ENCODE measurements around the gene AK4.
"Not testable (repeated sequence)": the region's sequence is repeated elsewhere in the genome, so short reads cannot be mapped to it uniquely, and the experiment has no call there.

DNA sequence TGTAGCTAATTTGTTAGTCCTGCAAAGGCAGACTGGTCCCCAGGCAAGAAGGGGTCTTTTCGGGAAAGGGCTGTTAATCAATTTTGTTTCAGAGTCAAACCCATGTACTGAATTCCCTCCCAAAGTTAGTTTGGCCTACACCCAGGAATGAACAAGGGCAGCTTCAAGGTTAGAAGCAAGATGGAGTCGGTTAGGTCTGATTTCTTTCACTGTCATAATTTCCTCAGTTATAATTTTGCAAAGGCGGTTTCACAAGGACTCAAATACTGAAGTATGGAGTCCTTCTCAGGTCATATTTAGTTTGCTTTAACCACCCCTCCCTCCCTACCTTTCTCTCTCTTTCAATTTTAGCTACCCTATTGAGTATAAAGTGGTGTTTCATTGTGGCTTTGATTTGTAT lies 16.1 kb downstream of the AK4 start:
- TF ChIP-seq, protein P1, sequence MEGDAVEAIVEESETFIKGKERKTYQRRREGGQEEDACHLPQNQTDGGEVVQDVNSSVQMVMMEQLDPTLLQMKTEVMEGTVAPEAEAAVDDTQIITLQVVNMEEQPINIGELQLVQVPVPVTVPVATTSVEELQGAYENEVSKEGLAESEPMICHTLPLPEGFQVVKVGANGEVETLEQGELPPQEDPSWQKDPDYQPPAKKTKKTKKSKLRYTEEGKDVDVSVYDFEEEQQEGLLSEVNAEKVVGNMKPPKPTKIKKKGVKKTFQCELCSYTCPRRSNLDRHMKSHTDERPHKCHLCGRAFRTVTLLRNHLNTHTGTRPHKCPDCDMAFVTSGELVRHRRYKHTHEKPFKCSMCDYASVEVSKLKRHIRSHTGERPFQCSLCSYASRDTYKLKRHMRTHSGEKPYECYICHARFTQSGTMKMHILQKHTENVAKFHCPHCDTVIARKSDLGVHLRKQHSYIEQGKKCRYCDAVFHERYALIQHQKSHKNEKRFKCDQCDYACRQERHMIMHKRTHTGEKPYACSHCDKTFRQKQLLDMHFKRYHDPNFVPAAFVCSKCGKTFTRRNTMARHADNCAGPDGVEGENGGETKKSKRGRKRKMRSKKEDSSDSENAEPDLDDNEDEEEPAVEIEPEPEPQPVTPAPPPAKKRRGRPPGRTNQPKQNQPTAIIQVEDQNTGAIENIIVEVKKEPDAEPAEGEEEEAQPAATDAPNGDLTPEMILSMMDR (IDR thresholded peaks at IDR 0.05): not testable (repeated sequence)
- TF ChIP-seq POLR2AphosphoS5, EP300, POLR2A (IDR thresholded peaks at IDR 0.05): not testable (repeated sequence)
